ENCODE results near the gene ANKRD52.
A peak's percentile ranks its signal among the peaks of the same experiment; 100 is the strongest.

The ANKRD52 gene

DNA sequence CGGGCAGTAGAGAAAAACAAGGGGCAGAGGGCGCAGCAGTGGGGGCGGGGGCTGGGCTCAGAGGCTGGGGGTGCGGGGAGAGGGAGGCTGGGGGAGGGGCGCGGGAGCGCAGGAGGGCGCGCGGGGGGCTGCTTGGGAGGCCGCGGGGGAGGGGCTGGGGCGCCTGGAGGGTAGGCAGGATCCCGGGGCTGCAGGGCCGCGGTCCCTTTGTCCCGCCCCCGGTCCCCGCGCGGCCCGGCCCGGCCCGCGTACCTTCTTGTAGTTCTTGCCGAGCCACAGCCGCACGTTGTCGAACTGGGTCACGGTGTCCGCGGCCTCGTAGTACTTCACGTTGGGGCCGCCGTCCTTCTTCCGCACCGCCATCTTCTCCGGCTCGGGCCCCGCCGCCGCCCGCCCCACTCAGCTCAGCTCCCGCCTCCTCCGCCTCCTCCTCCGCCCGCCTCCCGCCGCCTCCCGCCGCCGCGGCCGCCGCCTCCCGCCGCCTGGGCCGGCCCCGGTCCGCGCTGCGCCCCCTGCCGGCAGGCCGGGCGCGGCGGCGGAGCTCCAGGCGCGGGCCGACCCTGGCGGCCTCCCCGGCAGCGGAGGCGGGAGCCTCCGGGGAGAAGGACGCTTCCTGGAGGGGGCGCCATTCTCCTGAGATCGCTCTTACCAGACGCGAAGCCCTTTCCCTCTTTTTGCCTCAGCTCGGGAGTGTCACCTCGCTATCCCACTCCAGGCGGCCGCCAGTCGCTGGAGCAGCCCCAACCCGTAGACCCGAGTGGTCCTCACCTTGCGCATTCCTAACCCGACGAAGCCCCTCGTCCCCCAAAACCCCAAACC lies 68.9 kb downstream of the ANKRD52 start, which contains the start of gene SMARCC2:
Gene SMARCC2, minus strand, starts transcription at position 385 of the 819 bp plus-strand sequence. Its CDS starts 22 bp downstream, at position 363.
- Histone ChIP-seq H2BK5ac (ENCODE audit: low read length) (peak within 1 kb of the TSS; percentile 76), H3K23ac (ENCODE audit: low read length) (peak within 1 kb of the TSS; percentile 75), H4K8ac (ENCODE audit: low read depth, low read length) (peak within 1 kb of the TSS; percentile 16), H3K27ac (ENCODE audit: low read depth, low read length) (peak within 1 kb of the TSS; percentile 95), H3K56ac (ENCODE audit: low read length) (peak within 1 kb of the TSS; percentile 97), H3K27me3 (ENCODE audit: insufficient read depth, low read length, poor library complexity) (no peaks in the 10 kb centered on the region), H3K79me1 (ENCODE audit: low read length) (peaks cover 8% of the 10 kb centered on the region), H2AK5ac (ENCODE audit: low read length) (no peak within 1 kb of the TSS), H3K18ac (ENCODE audit: low read length) (peak within 1 kb of the TSS; percentile 97), H3K4ac (ENCODE audit: low read depth, low read length) (peak within 1 kb of the TSS; percentile 60), H2BK120ac (ENCODE audit: low read depth, low read length) (peak within 1 kb of the TSS; percentile 23), H4K5ac (ENCODE audit: low read length) (no peak within 1 kb of the TSS), H3K9ac (ENCODE audit: low read length) (peak within 1 kb of the TSS; percentile 98), H3K4me3 (ENCODE audit: low read length) (peak within 1 kb of the TSS; percentile 97), H3K36me3 (ENCODE audit: control insufficient read depth, insufficient read depth, low read length) (peaks cover 4% of the 10 kb centered on the region), H3K4me2 (ENCODE audit: low read length) (peak within 1 kb of the TSS; percentile 91), H2BK15ac (replicated peaks; ENCODE audit: low read depth) (no peak within 1 kb of the TSS), H3K4me1 (ENCODE audit: control insufficient read depth, low read depth, low read length) (peaks cover 5% of the 10 kb centered on the region), H3K79me2 (ENCODE audit: control insufficient read depth, insufficient read depth, low read length) (peaks cover 26% of the 10 kb centered on the region)
- WGBS (ENCODE audit: extremely low coverage, insufficient coverage, low lambda C conversion rate) = no CpG with 5 or more reads among the region's 93 CpGs
- DNase-seq = peak; percentile 95

DNA sequence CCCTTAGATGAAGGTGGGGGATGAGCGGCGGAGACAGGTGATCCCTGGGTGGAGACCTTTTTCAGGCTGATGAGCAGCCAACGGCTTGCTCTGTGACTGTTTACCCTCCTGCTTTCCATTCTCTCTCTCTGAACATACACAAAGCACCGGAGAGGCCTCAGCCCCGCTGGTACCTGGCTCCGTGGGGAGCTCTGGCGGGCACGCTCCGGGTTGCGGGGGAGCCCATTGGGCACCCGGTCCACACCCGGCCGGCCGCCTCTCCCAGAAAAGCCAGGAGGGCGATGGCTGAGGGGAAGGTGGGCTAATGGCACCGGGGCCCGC lies 69.4 kb downstream of the ANKRD52 start:
- Histone ChIP-seq H3K4me2 (ENCODE audit: low read length) (peak overlapping the region; percentile 78), H3K18ac (ENCODE audit: low read length) (peak overlapping the region; percentile 97), H3K4me1 (ENCODE audit: control insufficient read depth, low read depth, low read length) (peaks cover 5% of the 10 kb centered on the region), H4K8ac (ENCODE audit: low read depth, low read length) (no peak overlapping the region), H3K4ac (ENCODE audit: low read depth, low read length) (peak overlapping the region; percentile 60), H3K23ac (ENCODE audit: low read length) (peak overlapping the region; percentile 75), H3K36me3 (ENCODE audit: control insufficient read depth, insufficient read depth, low read length) (peaks cover 7% of the 10 kb centered on the region), H2BK5ac (ENCODE audit: low read length) (peak overlapping the region; percentile 32), H3K79me2 (ENCODE audit: control insufficient read depth, insufficient read depth, low read length) (peaks cover 26% of the 10 kb centered on the region), H4K5ac (ENCODE audit: low read length) (no peak overlapping the region), H3K27me3 (ENCODE audit: insufficient read depth, low read length, poor library complexity) (no peaks in the 10 kb centered on the region), H3K9ac (ENCODE audit: low read length) (peak overlapping the region; percentile 78), H3K56ac (ENCODE audit: low read length) (peak overlapping the region; percentile 94), H3K79me1 (ENCODE audit: low read length) (peaks cover 8% of the 10 kb centered on the region), H3K4me3 (ENCODE audit: low read length) (peak overlapping the region; percentile 95), H2BK120ac (ENCODE audit: low read depth, low read length) (no peak overlapping the region), H3K27ac (ENCODE audit: low read depth, low read length) (peak overlapping the region; percentile 78), H2AK5ac (ENCODE audit: low read length) (no peak overlapping the region), H2BK15ac (replicated peaks; ENCODE audit: low read depth) (no peak overlapping the region)
- DNase-seq = peak; percentile 42
- no CpG with 5 or more reads among the region's 17 CpGs for WGBS (ENCODE audit: extremely low coverage, insufficient coverage, low lambda C conversion rate)

DNA sequence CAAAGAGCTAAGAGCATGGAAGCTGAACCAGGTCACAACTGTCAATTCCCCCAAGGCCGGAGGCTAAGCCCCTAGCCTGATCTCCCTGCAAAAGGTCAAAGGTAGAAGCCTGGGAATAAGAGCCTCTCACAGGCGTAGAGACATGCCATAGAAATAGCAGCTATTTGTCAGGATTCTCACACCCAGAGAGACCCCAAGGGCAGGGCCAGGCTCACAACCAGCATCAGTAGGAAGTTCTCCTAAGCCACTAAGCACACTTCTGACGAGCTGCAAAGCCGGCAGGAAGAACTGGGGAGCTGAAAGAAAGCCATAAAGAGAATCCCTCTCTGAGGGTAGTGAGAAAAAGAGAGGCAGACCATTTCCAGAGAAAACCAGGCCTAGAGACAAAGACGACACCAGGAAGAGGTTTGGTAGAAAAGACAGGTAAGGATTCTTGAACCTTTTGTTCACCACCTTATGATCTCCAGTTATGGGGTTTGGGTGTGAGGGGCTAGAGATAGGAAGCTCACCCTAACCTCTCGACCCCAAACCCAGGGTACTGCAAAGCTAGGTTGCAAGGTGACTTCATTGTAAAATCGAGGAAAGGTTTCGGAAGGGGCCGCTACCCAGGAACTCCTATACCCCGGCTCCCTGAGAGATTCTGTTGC lies 69.9 kb downstream of the ANKRD52 start:
- no peak overlapping the region for H2BK15ac ChIP-seq (replicated peaks; ENCODE audit: low read depth)
- H3K36me3 ChIP-seq (ENCODE audit: control insufficient read depth, insufficient read depth, low read length) = peaks cover 10% of the 10 kb centered on the region
- H3K56ac ChIP-seq (ENCODE audit: low read length) = peak overlapping the region; percentile 94
- H3K27ac ChIP-seq (ENCODE audit: low read depth, low read length) = peak overlapping the region; percentile 78
- peak overlapping the region; percentile 97 for H3K18ac ChIP-seq (ENCODE audit: low read length)
- H3K79me2 ChIP-seq (ENCODE audit: control insufficient read depth, insufficient read depth, low read length) = peaks cover 26% of the 10 kb centered on the region
- DNase-seq = peak; percentile 75
- WGBS (ENCODE audit: extremely low coverage, insufficient coverage, low lambda C conversion rate) = no CpG with 5 or more reads among the region's 10 CpGs
- no peak overlapping the region for H4K5ac ChIP-seq (ENCODE audit: low read length)
- H2AK5ac ChIP-seq (ENCODE audit: low read length) = no peak overlapping the region
- no peak overlapping the region for H2BK120ac ChIP-seq (ENCODE audit: low read depth, low read length)
- peak overlapping the region; percentile 78 for H3K4me2 ChIP-seq (ENCODE audit: low read length)
- no peak overlapping the region for H3K4ac ChIP-seq (ENCODE audit: low read depth, low read length)
- no peak overlapping the region for H4K8ac ChIP-seq (ENCODE audit: low read depth, low read length)
- peak overlapping the region; percentile 78 for H3K9ac ChIP-seq (ENCODE audit: low read length)
- H3K4me1 ChIP-seq (ENCODE audit: control insufficient read depth, low read depth, low read length) = peaks cover 5% of the 10 kb centered on the region
- H3K79me1 ChIP-seq (ENCODE audit: low read length) = peaks cover 10% of the 10 kb centered on the region
- H2BK5ac ChIP-seq (ENCODE audit: low read length) = no peak overlapping the region
- H3K27me3 ChIP-seq (ENCODE audit: insufficient read depth, low read length, poor library complexity) = no peaks in the 10 kb centered on the region
- H3K4me3 ChIP-seq (ENCODE audit: low read length) = peak overlapping the region; percentile 95
- H3K23ac ChIP-seq (ENCODE audit: low read length) = no peak overlapping the region
